SK-N-MC (cell line): Measurements from ENCODE around the gene AKT3.

Experiments used
- EZH2 ChIP-seq: fragments of 200-600 bp; sonication (generic); IDR thresholded peaks from one replicate; pipeline ENCODE4 v1.6.1; 2017; ENCODE audit warnings: antibody characterized with exemption
- FOXP2 ChIP-seq: optimal IDR thresholded peaks from 2 replicates; pipeline ENCODE3; 2011; ENCODE audit warnings: mild to moderate bottlenecking, moderate library complexity; ENCODE audit not compliant: insufficient read depth; ENCODE audit errors: extremely low read length, control extremely low read depth
- POLR2AphosphoS5 ChIP-seq: IDR thresholded peaks from 2 replicates; pipeline ENCODE4 v1.6.1; 2012; ENCODE audit warnings: mild to moderate bottlenecking, low read depth, low read length, borderline replicate concordance

DNA sequence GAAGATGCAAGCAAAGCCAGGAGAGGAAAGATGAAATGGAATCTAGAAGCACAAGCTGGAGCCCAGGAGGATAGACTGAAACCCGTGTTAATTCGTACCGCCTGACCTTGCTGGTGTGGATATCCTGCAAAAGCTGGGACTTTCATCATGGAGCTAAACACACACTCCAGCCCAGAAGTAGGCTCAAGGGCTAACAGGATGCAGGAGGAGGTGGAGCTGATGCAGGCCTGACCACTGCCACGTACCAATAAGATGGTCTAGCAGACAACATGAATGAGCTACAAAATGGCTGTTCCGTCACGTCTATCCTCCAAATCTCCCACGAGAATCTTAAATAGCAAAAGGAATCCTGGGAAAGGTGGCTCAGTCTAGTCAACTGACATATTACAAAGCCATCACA lies 323.9 kb downstream of the AKT3 start:
- TF ChIP-seq POLR2AphosphoS5 (no peak), EZH2 (no peak), FOXP2 (no peak)
